ENCODE results near the gene NSDHL.

DNA sequence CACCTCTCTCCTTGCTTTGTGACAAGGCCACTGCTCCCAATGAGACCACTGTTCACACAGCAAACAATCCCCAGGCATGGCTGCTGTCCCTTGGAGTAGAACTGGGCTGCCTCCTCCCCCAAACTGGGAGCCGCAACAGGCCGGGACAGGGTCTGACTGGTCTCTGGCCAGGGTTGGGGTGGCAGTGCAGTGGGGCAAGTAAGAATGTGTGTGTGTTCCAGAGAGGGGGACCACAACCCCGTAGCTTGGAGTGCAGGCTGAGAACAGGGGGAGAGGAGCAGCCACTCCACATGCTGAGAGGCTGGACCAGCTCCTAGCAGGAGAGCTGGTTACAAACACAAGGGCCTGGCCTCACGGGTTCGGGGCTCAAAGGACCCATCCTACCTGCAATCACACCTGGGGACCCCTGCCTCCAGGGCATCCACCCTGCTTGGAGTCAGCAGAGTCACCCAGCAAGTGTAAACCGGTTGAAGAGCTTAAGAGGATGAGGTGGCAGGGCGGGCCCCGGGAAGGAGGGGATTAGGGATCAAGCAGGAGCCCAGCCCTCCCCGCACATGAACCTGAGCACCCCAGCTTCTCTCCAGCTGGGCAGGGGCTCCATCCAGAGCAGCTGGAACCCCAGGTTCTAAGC lies 63.2 kb downstream of the NSDHL start:
- TF ChIP-seq, protein P1, sequence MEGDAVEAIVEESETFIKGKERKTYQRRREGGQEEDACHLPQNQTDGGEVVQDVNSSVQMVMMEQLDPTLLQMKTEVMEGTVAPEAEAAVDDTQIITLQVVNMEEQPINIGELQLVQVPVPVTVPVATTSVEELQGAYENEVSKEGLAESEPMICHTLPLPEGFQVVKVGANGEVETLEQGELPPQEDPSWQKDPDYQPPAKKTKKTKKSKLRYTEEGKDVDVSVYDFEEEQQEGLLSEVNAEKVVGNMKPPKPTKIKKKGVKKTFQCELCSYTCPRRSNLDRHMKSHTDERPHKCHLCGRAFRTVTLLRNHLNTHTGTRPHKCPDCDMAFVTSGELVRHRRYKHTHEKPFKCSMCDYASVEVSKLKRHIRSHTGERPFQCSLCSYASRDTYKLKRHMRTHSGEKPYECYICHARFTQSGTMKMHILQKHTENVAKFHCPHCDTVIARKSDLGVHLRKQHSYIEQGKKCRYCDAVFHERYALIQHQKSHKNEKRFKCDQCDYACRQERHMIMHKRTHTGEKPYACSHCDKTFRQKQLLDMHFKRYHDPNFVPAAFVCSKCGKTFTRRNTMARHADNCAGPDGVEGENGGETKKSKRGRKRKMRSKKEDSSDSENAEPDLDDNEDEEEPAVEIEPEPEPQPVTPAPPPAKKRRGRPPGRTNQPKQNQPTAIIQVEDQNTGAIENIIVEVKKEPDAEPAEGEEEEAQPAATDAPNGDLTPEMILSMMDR (conservative IDR thresholded peaks at IDR 0.05; ENCODE audit: low read depth in 2 of 2) = no peak
- TF ChIP-seq EZH2phosphoT487 (IDR thresholded peaks at IDR 0.05; ENCODE audit: unreplicated experiment) (no peak), EZH2 (IDR thresholded peaks at IDR 0.05; ENCODE audit: low read depth, unreplicated experiment) (no peak), POLR2AphosphoS5 (IDR thresholded peaks at IDR 0.05; ENCODE audit: low read depth) (no peak), JUNB (IDR thresholded peaks at IDR 0.05; ENCODE audit: unreplicated experiment) (no peak)
